ENCODE data around the gene CBX8. TPM values are rescaled to one million over a fixed set of nuclear protein-coding genes. Genes with fewer than 3 reads are reported as not detected.

The CBX8 gene
- total and polyA plus RNA-seq, 2 of the 13 experiments (the other 11 are each of a cell fraction or from before 2014, with no cell fraction given): 0.34 to 12.6 TPM

DNA sequence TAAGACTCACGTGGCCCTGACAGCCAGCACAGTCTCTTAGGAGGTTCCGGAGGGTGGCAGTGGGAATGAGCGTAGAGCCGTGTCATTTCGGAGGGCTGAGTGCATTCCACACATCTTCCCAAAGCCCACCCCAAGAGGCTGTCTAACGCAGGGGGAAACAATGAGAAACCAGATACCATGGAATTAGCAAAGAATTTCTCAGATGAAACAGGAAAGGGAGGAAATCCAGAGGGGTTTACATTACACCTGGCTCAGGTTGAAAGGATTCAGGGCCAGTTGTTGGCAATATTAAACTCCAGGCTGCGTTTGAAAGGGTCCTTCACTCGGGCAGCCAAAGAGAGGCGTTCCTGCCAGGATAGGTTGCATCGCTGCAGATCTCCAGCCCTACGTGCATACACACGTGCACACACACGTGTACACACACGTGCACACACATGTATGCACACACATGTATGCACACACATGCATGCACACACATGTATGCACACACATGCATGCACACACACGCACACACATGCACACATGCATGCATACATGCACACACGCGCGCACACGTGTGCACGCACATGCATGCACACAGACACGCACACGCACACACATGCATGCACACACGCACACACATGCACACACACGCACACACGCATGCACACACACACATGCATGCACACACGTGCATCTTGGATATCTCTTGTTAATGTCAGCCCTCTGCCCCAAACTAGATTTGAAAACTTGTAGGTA is 30.1 kb upstream of the CBX8 start (continued):
- TF ChIP-seq STAT6 (CRISPR knock-in tag; IDR thresholded peaks at IDR 0.05; ENCODE audit: borderline replicate concordance) (no peak), ZNF557 (CRISPR knock-in tag; IDR thresholded peaks at IDR 0.05) (no peak), FOXJ3 (CRISPR knock-in tag; IDR thresholded peaks at IDR 0.05; ENCODE audit: borderline replicate concordance) (no peak), ZNF850 (CRISPR knock-in tag; conservative IDR thresholded peaks at IDR 0.05) (no peak), SMAD9 (CRISPR knock-in tag; IDR thresholded peaks at IDR 0.05) (no peak), HIVEP1 (CRISPR knock-in tag; IDR thresholded peaks at IDR 0.05) (0 out of 2 replicates have a peak, but pooled peaks have one; percentile 17), PAF1 (CRISPR knock-in tag; IDR thresholded peaks at IDR 0.05) (no peak), ZNF562 (CRISPR knock-in tag; IDR thresholded peaks at IDR 0.05; ENCODE audit: borderline replicate concordance) (no peak), ZNF280D (CRISPR knock-in tag; IDR thresholded peaks at IDR 0.05) (no peak), HMGA1 (CRISPR knock-in tag; conservative IDR thresholded peaks at IDR 0.05) (no peak), DNMT1 (CRISPR knock-in tag; IDR thresholded peaks at IDR 0.05) (0 out of 2 replicates have a peak, but pooled peaks have one; percentile 64), ZNF326 (CRISPR knock-in tag; IDR thresholded peaks at IDR 0.05; ENCODE audit: borderline replicate concordance) (no peak), FOXA1 (IDR thresholded peaks at IDR 0.05) (no peak), FOXA1 (CRISPR knock-in tag; IDR thresholded peaks at IDR 0.05) (0 out of 2 replicates have a peak, but pooled peaks have one; percentile 17), SIN3A (IDR thresholded peaks at IDR 0.05; ENCODE audit: borderline replicate concordance, low read depth, low read length) (no peak), ZNF235 (CRISPR knock-in tag; IDR thresholded peaks at IDR 0.05; ENCODE audit: borderline replicate concordance) (no peak)
- TF ChIP-seq, protein P1, sequence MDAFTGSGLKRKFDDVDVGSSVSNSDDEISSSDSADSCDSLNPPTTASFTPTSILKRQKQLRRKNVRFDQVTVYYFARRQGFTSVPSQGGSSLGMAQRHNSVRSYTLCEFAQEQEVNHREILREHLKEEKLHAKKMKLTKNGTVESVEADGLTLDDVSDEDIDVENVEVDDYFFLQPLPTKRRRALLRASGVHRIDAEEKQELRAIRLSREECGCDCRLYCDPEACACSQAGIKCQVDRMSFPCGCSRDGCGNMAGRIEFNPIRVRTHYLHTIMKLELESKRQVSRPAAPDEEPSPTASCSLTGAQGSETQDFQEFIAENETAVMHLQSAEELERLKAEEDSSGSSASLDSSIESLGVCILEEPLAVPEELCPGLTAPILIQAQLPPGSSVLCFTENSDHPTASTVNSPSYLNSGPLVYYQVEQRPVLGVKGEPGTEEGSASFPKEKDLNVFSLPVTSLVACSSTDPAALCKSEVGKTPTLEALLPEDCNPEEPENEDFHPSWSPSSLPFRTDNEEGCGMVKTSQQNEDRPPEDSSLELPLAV (CRISPR knock-in tag; conservative IDR thresholded peaks at IDR 0.05; ENCODE audit: low read depth): 0 out of 2 replicates have a peak, but pooled peaks have one; percentile 48
- TF ChIP-seq, protein P2, sequence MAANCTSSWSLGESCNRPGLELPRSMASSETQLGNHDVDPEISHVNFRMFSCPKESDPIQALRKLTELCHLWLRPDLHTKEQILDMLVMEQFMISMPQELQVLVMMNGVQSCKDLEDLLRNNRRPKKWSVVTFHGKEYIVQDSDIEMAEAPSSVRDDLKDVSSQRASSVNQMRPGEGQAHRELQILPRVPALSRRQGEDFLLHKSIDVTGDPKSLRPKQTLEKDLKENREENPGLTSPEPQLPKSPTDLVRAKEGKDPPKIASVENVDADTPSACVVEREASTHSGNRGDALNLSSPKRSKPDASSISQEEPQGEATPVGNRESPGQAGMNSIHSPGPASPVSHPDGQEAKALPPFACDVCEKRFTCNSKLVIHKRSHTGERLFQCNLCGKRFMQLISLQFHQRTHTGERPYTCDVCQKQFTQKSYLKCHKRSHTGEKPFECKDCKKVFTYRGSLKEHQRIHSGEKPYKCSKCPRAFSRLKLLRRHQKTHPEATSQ (CRISPR knock-in tag; IDR thresholded peaks at IDR 0.05; ENCODE audit: borderline replicate concordance): no peak
- TF ChIP-seq, protein P3, sequence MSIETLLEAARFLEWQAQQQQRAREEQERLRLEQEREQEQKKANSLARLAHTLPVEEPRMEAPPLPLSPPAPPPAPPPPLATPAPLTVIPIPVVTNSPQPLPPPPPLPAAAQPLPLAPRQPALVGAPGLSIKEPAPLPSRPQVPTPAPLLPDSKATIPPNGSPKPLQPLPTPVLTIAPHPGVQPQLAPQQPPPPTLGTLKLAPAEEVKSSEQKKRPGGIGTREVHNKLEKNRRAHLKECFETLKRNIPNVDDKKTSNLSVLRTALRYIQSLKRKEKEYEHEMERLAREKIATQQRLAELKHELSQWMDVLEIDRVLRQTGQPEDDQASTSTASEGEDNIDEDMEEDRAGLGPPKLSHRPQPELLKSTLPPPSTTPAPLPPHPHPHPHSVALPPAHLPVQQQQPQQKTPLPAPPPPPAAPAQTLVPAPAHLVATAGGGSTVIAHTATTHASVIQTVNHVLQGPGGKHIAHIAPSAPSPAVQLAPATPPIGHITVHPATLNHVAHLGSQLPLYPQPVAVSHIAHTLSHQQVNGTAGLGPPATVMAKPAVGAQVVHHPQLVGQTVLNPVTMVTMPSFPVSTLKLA (IDR thresholded peaks at IDR 0.05): peak; percentile 98

Measured in HepG2 (cell line).